Measurements from ENCODE around the gene DDX4.
"Not testable (repeated sequence)": the region's sequence is repeated elsewhere in the genome, so short reads cannot be mapped to it uniquely, and the experiment has no call there.

The DDX4 gene

DNA sequence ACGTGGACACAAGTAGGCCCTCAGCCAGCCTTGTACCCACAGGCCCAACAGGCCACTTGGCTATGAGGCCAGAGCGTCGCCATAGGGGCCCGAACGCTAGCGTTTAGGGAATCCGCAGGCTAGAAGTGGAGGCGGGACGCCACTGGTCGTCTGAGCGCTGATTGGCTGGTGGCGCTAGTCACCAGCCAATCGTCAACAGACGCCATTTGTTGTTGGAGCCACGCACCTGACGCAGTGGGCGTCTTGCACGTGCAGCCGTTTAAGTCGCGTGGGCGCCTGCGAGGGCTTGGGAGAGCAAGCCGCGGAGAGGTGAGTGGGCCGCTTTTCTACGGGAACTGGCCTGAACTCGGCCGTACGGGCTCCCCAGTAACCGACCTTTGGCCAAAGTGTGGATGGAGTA, at the start of gene DDX4:
TSS of gene DDX4 (plus strand) at position 269 of the 400 bp plus-strand sequence. CDS start 903 bp downstream, outside the sequence.
- no peak for DNase-seq (ENCODE audit: low read depth, low spot score)

DNA sequence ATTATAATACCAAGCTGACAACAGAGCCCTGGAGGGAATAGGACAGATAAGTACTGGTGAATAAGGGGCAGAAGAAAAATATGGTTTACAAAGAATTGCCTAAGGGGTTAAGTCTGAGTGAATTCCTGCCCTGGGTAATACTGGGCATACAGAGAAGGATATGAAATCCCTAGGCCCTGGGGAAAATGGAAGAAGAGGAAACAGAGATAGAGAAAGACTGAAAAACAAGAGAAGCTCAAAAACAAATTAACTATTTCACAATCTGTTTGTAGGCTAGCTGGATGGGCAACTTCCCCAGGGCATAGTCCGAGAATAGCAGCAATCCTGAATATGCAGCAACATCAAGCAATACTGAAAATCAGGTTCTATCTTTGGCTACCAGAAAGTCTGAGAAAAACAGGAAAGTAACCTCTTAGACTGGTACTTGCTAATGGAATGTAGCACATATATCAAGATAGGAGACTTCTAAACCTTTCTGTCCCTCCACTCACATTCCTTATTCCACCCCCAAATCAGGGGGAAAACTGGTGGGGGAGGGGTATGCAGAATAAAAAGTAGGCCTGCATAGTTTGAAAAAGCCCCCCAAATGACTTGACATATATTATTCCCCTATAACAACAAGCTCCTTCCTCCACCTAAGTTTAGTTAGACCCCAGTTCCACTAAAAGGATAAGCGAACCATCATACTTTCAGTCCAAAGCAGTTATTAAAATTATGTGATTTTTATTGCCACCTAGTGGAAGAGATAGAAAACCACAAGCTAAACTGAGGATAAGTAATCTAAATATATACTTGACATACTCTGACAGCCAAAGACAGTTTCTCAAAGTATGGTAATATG, 46.4 kb upstream of the DDX4 start:
- DNase-seq (ENCODE audit: low read depth, low spot score), result peak; percentile 28

- no peak for DNase-seq (ENCODE audit: low read depth, low spot score)
Observed at GRCh38 chr5:55692106-55692417, 45.8 kb upstream of the DDX4 start.

DNA sequence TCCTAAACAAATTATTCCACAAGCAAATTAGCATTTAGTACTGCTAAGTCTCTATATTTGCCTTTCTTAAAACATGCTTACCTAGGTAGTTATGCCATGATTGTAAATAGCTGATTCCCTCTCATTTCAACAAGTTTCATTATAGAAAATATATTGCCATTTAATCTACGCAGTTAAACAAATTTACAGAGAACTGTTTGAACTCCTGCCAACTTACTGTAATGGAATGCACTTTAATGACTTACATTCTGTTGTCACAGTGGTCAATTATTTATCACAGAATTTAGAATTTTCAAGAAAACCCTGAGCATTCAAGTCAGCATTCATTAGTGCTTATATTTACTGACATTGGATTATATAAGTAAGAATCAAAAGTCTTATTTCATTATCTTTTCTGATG, 45.4 kb upstream of the DDX4 start:
- no peak for DNase-seq (ENCODE audit: low read depth, low spot score)

- DNase-seq (ENCODE audit: low read depth, low spot score), result no peak
Observed at GRCh38 chr5:55694152-55694830, 43.6 kb upstream of the DDX4 start.

DNA sequence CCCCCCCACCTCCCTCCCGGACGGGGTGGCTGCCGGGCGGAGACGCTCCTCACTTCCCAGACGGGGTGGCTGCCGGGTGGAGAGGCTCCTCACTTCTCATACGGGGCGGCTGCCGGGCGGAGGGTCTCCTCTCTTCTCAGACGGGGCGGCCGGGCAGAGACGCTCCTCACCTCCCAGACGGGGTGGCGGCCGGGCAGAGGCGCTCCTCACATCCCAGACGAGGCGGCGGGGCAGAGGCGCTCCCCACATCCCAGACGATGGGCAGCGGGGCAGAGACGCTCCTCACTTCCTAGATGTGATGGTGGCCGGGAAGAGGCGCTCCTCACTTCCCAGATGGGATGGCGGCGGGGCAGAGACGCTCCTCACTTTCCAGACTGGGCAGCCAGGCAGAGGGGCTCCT, 41.2 kb upstream of the DDX4 start:
- DNase-seq (ENCODE audit: low read depth, low spot score), result not testable (repeated sequence)

- DNase-seq (ENCODE audit: low read depth, low spot score), result no peak
Observed at GRCh38 chr5:55699041-55699688, 38.7 kb upstream of the DDX4 start.

DNA sequence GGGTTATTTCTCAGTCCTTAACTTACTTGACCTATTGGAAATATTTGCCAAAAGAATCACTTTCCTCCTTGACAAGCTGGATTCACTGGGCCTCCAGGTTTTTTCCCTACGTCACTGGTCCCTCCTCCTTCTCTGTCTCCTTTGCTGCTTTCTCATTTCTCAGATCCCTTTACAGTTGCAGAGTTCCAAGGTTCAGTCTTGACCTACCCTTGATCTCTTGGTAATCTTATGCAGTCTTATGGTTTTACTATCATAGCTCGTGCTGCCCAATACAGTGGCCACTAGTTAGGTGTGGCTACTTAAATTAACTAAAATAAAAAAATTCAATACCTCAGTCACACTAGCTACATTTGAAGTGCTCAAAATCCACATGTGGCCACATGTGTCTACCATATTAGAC, 37.1 kb upstream of the DDX4 start:
- no peak for DNase-seq (ENCODE audit: low read depth, low spot score)

DNA sequence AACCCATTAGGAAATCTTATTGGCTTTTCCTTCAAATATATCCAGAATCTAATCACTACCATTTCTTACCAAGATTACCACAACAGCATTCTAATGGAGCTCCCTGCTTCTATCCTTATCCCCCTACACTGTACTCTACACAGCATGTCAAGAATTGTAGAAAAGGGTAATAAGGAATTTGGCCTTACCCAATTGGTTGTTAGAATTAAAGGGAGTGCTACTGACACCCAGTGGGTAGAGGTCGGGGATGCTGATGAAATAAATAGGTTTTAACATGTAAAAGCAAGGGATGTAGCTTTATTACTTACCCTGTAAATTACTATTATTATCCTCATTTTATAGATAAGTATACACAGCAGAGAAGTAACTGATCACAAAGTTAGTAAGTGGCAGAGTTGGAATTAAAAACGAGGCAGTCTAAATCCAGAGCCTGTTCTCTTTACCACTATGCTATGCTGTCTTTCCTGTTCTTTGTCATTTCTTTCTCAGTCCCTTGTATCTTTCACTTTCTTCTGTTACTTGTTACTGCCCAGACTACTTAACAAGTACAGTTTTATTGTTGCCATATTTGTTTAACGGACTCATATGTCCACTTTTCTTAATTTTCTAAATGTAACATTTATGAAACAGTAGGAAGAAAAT, 36.3 kb upstream of the DDX4 start:
- no peak for DNase-seq (ENCODE audit: low read depth, low spot score)

DNA sequence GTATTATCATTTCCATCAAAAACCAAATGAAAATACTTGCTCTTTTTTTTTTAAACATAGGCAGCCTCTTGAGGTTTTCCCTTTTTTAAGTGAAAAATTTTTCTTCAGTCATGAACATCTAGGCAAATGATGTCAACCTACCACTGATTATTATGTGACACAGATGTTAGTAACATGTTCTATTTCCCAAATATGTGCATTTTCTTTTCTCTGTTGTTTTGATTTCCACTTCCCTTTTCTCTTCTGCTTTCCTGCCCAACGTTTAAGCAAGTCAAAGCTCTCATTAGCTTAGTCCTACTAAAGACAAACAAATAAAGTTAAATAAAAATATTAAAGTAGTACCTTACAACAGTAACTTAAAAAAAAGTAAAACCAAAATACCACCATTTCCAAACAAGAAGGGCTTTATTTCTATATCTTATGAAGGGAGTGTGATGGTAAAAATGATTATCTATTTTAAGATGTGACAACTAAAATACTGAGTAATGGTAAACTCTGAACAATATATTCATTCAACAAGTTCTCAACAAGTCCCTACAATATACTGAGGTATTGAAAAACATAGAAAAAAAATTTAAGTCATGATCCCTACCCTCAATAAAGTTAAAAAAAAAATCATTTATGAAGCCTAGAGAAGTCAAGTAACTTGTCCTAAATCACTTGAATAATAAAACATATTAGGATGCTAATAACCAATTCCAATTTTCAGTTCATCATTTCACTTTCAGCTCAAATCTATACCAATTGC, 35.1 kb upstream of the DDX4 start:
- DNase-seq (ENCODE audit: low read depth, low spot score), result no peak

GRCh38 chr5:55706230-55706629, 31.6 kb upstream of the DDX4 start:
- no peak for DNase-seq (ENCODE audit: low read depth, low spot score)

- no peak for DNase-seq (ENCODE audit: low read depth, low spot score)
Observed at GRCh38 chr5:55708732-55709131, 29.1 kb upstream of the DDX4 start.

DNA sequence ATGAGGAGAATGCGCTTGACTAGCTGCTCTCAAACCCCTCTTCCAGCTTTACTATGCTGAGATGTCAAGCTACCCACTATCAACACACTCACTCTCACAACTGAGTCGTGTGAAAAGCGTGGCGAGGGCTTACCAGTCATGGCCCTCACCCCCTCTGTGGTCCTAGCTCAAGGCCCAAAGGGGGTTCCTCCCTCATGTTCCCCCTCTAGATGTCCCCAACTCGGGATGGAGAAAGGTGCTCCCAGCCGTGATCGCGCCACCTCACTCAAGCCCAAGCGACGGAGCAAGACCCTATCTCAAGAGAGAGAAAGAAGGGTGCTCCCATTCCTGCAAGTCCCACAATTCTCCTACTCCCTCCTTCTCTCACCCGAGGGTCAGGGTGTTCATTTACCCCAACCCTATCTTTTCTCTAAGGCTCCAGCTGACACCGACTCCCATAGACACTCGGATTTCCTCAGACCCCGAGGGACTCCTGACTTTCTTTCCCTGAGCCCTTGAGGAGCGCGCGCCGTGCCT, 26.3 kb upstream of the DDX4 start:
- DNase-seq (ENCODE audit: low read depth, low spot score), result no peak

GRCh38 chr5:55712023-55712859, 25.6 kb upstream of the DDX4 start, which contains the start of gene SLC38A9:
Gene SLC38A9 (minus strand): TSS chr5:55712324. CDS start chr5:55697958, 14,366 bp downstream.
- DNase-seq (ENCODE audit: low read depth, low spot score), result peak; percentile 79

- DNase-seq (ENCODE audit: low read depth, low spot score), result no peak
Observed at GRCh38 chr5:55713871-55714270, 24.0 kb upstream of the DDX4 start.

DNA sequence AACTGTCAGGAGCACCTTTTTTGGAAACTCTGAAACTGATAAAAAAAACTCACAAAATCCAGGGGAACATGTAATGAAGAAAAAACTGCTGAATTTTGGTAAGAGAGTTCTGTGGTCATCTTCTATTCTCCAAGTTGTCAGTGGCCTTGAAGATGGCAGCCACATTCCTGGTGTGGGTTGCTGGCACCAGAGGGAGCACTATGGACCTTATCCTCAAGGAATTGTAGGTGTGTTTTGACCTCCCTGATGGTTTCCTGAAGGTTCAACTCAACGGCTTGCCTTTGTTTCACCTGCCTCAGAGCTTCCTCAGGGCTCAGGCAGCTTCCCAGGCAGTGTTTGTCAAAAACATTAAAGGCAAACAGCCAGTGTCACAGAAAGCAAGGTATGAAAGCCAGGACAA, 23.5 kb upstream of the DDX4 start:
- no peak for DNase-seq (ENCODE audit: low read depth, low spot score)

DNA sequence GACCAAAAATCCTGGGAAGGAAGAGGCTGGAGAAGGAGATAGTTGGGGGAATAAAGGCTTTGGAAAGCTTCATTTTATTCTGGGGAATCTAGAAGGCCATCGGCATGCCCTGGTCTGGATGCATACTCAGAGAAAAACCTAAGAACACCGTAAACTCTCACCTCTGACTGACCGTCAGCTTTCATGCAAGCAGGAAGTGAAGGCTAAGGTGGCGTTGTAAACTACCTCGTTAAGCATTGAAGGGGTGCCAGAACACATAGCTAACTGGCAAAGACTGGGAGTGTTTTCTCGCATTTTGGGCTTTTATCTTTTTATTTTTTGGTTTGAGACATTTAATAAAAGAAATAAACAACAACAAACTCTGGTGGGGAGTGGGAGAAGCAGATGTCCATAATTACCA, 23.1 kb upstream of the DDX4 start:
- DNase-seq (ENCODE audit: low read depth, low spot score), result no peak

- no peak for DNase-seq (ENCODE audit: low read depth, low spot score)
Observed at GRCh38 chr5:55715519-55716078, 22.3 kb upstream of the DDX4 start.

- DNase-seq (ENCODE audit: low read depth, low spot score), result not testable (repeated sequence)
Observed at GRCh38 chr5:55719026-55719425, 18.8 kb upstream of the DDX4 start.

- DNase-seq (ENCODE audit: low read depth, low spot score), result no peak
Observed at GRCh38 chr5:55720188-55720703, 17.6 kb upstream of the DDX4 start.
